Neuronal stem cell (in vitro differentiated cells): ENCODE results near the gene PCED1B.
A peak's percentile ranks its signal among the peaks of the same experiment; 100 is the strongest.

ENCODE experiments used
- DNase-seq: peaks from one replicate; pipeline ENCODE4 v3.0.0-alpha.2; 2013; ENCODE audit warnings: low spot score
- H2AFZ ChIP-seq: one replicate; pipeline ENCODE4 v1.6.1; 2013; ENCODE audit warnings: mild to moderate bottlenecking, low read length, inconsistent platforms
- H2AK5ac ChIP-seq: 2 replicates; pipeline ENCODE4 v1.6.1; 2013; ENCODE audit warnings: low read depth, mild to moderate bottlenecking, inconsistent platforms, low read length, moderate library complexity, mixed read lengths
- H2BK120ac ChIP-seq: 2 replicates; pipeline ENCODE4 v1.6.1; 2013; ENCODE audit warnings: low read depth, mild to moderate bottlenecking, inconsistent platforms, low read length, moderate library complexity, mixed read lengths
- H2BK12ac ChIP-seq: one replicate; pipeline ENCODE4 v1.6.1; 2013; ENCODE audit warnings: low read length, inconsistent platforms
- H2BK15ac ChIP-seq: 2 replicates; pipeline ENCODE4 v1.6.1; 2013; ENCODE audit warnings: mild to moderate bottlenecking, low read length, inconsistent platforms, mixed read lengths
- H2BK5ac ChIP-seq: one replicate; pipeline ENCODE4 v1.6.1; 2013; ENCODE audit warnings: inconsistent platforms, mild to moderate bottlenecking, low read length, moderate library complexity
- H3K14ac ChIP-seq: one replicate; pipeline ENCODE4 v1.6.1; 2013; ENCODE audit warnings: low read length, inconsistent platforms
- H3K18ac ChIP-seq: 2 replicates; pipeline ENCODE4 v1.6.1; 2013; ENCODE audit warnings: low read length, inconsistent platforms
- H3K23ac ChIP-seq: 2 replicates; pipeline ENCODE4 v1.6.1; 2013; ENCODE audit warnings: low read depth, mild to moderate bottlenecking, mixed read lengths, low read length, inconsistent platforms; ENCODE audit not compliant: poor library complexity
- H3K27ac ChIP-seq: replicated peaks from 3 replicates; pipeline ENCODE4 v1.5.1; 2013; ENCODE audit warnings: low read length, inconsistent platforms
- H3K27me3 ChIP-seq, 3 experiments: 2 replicates each; pipeline ENCODE4 v1.6.1; 2013; ENCODE audit warnings: low read length in 3 of 3, mild to moderate bottlenecking in 2 of 3, inconsistent platforms in 1 of 3, low read depth in 1 of 3, mixed read lengths in 1 of 3, moderate library complexity in 1 of 3; ENCODE audit not compliant: control insufficient read depth in 3 of 3, insufficient read depth in 3 of 3
- H3K36me3 ChIP-seq, 2 donors: replicated peaks in 1 of 2; 2 replicates each; pipeline ENCODE4 v1.6.1; 2013; ENCODE audit warnings: low read length in 2 of 2; ENCODE audit not compliant: control insufficient read depth in 2 of 2, insufficient read depth in 2 of 2
- H3K4ac ChIP-seq: 2 replicates; pipeline ENCODE4 v1.6.1; 2013; ENCODE audit warnings: inconsistent platforms, mild to moderate bottlenecking, low read length, moderate library complexity
- H3K4me1 ChIP-seq, 2 donors: 1 replicate in 1 of 2; 2 replicates in 1 of 2; pipeline ENCODE4 v1.6.1; 2013; ENCODE audit warnings: low read length in 2 of 2, low read depth in 1 of 2; ENCODE audit not compliant: control insufficient read depth in 2 of 2, insufficient read depth in 1 of 2
- H3K4me2 ChIP-seq: one replicate; pipeline ENCODE4 v1.6.1; 2013; ENCODE audit warnings: mild to moderate bottlenecking, low read length, inconsistent platforms; ENCODE audit not compliant: insufficient read depth, poor library complexity, severe bottlenecking
- H3K4me3 ChIP-seq, 2 donors: 2 replicates each; pipeline ENCODE4 v1.5.1; 2013; ENCODE audit warnings: low read length in 2 of 2, mild to moderate bottlenecking in 2 of 2, inconsistent platforms in 1 of 2, moderate library complexity in 1 of 2
- H3K79me1 ChIP-seq: one replicate; pipeline ENCODE4 v1.6.1; 2013; ENCODE audit warnings: low read depth, mild to moderate bottlenecking, inconsistent platforms, low read length, moderate library complexity
- H3K9ac ChIP-seq: one replicate; pipeline ENCODE4 v1.6.1; 2013; ENCODE audit warnings: mild to moderate bottlenecking, low read depth, low read length, inconsistent platforms; ENCODE audit not compliant: poor library complexity
- H3K9me3 ChIP-seq, 2 donors: replicated peaks in 1 of 2; 2 replicates each; pipeline versions ENCODE3 to v1.6.1; 2013; ENCODE audit warnings: low read length in 2 of 2, mild to moderate bottlenecking in 2 of 2, inconsistent platforms in 1 of 2, low read depth in 1 of 2, mixed read lengths in 1 of 2, moderate library complexity in 1 of 2; ENCODE audit not compliant: control insufficient read depth in 2 of 2, insufficient read depth in 1 of 2
- H4K8ac ChIP-seq: one replicate; pipeline ENCODE4 v1.6.1; 2013; ENCODE audit warnings: low read depth, mild to moderate bottlenecking, inconsistent platforms, low read length, moderate library complexity
- H4K91ac ChIP-seq: one replicate; pipeline ENCODE4 v1.6.1; 2013; ENCODE audit warnings: low read length, low read depth, mild to moderate bottlenecking, inconsistent platforms; ENCODE audit not compliant: poor library complexity
- WGBS, 2 donors: extraction: QIAGEN DNeasy Blood & Tissue Kit; methylation state at CpG; one replicate each; pipeline ENCODE4 v1.1.7; 2013; ENCODE audit warnings: missing lambda C conversion rate in 2 of 2, mixed read lengths in 1 of 2; ENCODE audit not compliant: insufficient read length in 2 of 2, insufficient replicate concordance in 1 of 2; ENCODE audit errors: extremely low coverage in 2 of 2; 5-methylcytosine and 5-hydroxymethylcytosine counted together

The PCED1B gene

DNA sequence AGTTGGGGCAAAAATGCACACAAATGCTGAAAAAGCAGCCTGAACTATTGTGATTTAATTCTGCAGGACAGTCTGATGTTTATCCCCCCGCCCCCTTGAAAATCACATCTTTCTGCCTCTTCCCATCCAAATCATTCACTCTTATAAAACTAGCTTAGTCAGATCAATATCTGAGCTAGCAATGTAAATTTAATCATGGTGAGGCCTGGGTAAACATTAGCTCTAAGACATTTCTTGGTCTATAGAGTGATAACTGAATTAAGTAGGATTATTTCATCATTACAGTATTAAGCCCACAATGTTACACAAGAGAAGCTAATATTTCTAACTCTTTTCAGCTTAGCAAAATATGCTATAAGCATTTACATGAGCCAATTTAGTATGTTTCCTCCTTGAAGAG, 9.1 kb upstream of the PCED1B start:
- H3K4me3 ChIP-seq, result no peak overlapping the region
- no peaks in the 10 kb centered on the region for H3K9me3 ChIP-seq
- H2AFZ ChIP-seq, result no peak overlapping the region
- no peak overlapping the region for H3K4ac ChIP-seq
- H3K4me2 ChIP-seq, result no peak overlapping the region
- H2BK120ac ChIP-seq, result no peak overlapping the region
- H4K91ac ChIP-seq, result no peak overlapping the region
- no peak overlapping the region for H2BK5ac ChIP-seq
- H4K8ac ChIP-seq, result no peak overlapping the region
- no peak overlapping the region for H3K14ac ChIP-seq
- no peak for DNase-seq
- H3K9ac ChIP-seq, result no peak overlapping the region
- no peaks in the 10 kb centered on the region for H3K36me3 ChIP-seq
- no peaks in the 10 kb centered on the region for H3K79me1 ChIP-seq
- no peak overlapping the region for H2BK15ac ChIP-seq
- H3K4me1 ChIP-seq, result peaks cover 0 to 7% of the 10 kb centered on the region in 2 donors
- no CpG with 5 or more reads among the region's 1 CpG for WGBS, 2 donors
- no peak overlapping the region for H3K18ac ChIP-seq
- H2AK5ac ChIP-seq, result no peak overlapping the region
- H2BK12ac ChIP-seq, result no peak overlapping the region
- H3K27ac ChIP-seq, result no peak overlapping the region
- H3K27me3 ChIP-seq, result no peaks in the 10 kb centered on the region
- H3K23ac ChIP-seq, result no peak overlapping the region

- H2BK12ac ChIP-seq, result no peak overlapping the region
- no peak overlapping the region for H2AFZ ChIP-seq
- no peak overlapping the region for H3K4ac ChIP-seq
- H3K79me1 ChIP-seq, result no peaks in the 10 kb centered on the region
- no peak overlapping the region for H3K4me3 ChIP-seq
- no peak overlapping the region for H4K91ac ChIP-seq
- no peak overlapping the region for H3K27ac ChIP-seq
- no peak overlapping the region for H2AK5ac ChIP-seq
- H3K27me3 ChIP-seq, result peaks cover 0 to 5% (median 0%) of the 10 kb centered on the region in 3 experiments
- WGBS, 2 donors, result no CpG with 5 or more reads among the region's 5 CpGs
- H4K8ac ChIP-seq, result no peak overlapping the region
- peak; percentile 35 for DNase-seq
- H3K14ac ChIP-seq, result no peak overlapping the region
- peaks cover 0 to 7% of the 10 kb centered on the region in 2 donors for H3K4me1 ChIP-seq
- no peak overlapping the region for H3K9ac ChIP-seq
- H2BK5ac ChIP-seq, result no peak overlapping the region
- no peak overlapping the region for H2BK15ac ChIP-seq
- no peak overlapping the region for H2BK120ac ChIP-seq
- no peaks in the 10 kb centered on the region for H3K36me3 ChIP-seq
- H3K9me3 ChIP-seq, result no peaks in the 10 kb centered on the region
- H3K18ac ChIP-seq, result no peak overlapping the region
- H3K23ac ChIP-seq, result no peak overlapping the region
- no peak overlapping the region for H3K4me2 ChIP-seq
Measured at GRCh38 chr12:47071241-47071852, 8.1 kb upstream of the PCED1B start.

DNA sequence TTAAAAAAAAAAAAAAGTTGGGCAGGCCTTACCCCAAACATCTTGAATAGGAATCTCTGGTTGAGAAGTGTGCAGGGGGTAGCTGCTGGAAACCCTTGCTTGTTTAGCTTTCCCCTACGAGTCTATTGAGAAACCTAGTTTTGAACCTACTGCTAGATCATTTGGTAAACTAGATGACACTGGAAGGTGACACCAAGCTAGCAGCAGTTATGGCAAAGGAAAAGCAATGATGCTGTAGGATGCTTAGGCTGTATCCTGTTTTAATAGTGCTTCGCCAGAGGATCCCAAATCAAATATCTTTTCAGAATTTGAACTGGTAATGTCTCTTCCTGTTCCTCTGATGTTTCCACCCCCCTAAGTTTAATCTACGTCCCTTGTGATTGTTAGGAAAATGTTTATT, 5.5 kb upstream of the PCED1B start:
- H4K91ac ChIP-seq, result no peak overlapping the region
- H3K4me1 ChIP-seq, result no peaks in the 10 kb centered on the region
- no peak overlapping the region for H2BK15ac ChIP-seq
- no peak overlapping the region for H3K4me2 ChIP-seq
- H2AK5ac ChIP-seq, result no peak overlapping the region
- no peaks in the 10 kb centered on the region for H3K9me3 ChIP-seq
- no peak overlapping the region for H3K14ac ChIP-seq
- H3K18ac ChIP-seq, result no peak overlapping the region
- no peaks in the 10 kb centered on the region for H3K36me3 ChIP-seq
- H3K9ac ChIP-seq, result no peak overlapping the region
- H2BK12ac ChIP-seq, result no peak overlapping the region
- H3K4me3 ChIP-seq, result no peak overlapping the region
- H3K27me3 ChIP-seq, result peaks cover 0 to 26% (median 10%) of the 10 kb centered on the region in 3 experiments
- H3K27ac ChIP-seq, result no peak overlapping the region
- no CpG with 5 or more reads among the region's 3 CpGs for WGBS, 2 donors
- no peak overlapping the region for H3K23ac ChIP-seq
- H3K4ac ChIP-seq, result no peak overlapping the region
- H3K79me1 ChIP-seq, result no peaks in the 10 kb centered on the region
- no peak for DNase-seq
- no peak overlapping the region for H2BK5ac ChIP-seq
- no peak overlapping the region for H4K8ac ChIP-seq
- no peak overlapping the region for H2BK120ac ChIP-seq
- no peak overlapping the region for H2AFZ ChIP-seq

DNA sequence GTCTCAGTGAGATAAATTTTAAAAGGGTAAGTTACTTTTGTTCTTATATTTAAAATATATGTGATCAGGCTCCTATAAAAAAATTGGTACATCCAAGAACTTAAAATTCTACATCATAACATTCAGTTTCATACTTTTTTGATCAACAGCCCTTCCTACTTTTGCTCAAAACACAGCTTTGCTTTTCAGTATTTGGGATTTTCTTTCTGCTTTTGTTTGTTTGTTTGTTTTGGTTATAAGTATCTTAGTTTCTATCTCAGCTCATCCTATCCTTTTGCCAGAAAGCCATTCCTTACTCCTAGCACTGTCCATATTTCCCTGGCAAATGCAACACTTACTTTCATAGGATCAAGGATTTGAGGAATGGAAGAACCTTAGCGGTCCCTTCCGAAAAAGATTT, 4.7 kb upstream of the PCED1B start:
- WGBS, 2 donors, result no CpG with 5 or more reads among the region's 2 CpGs
- H3K18ac ChIP-seq, result no peak overlapping the region
- peaks cover 0 to 33% (median 14%) of the 10 kb centered on the region in 3 experiments for H3K27me3 ChIP-seq
- H2BK120ac ChIP-seq, result no peak overlapping the region
- no peak overlapping the region for H2AK5ac ChIP-seq
- H3K27ac ChIP-seq, result no peak overlapping the region
- H3K36me3 ChIP-seq, result no peaks in the 10 kb centered on the region
- no peak overlapping the region for H3K4ac ChIP-seq
- no peak overlapping the region for H4K8ac ChIP-seq
- H4K91ac ChIP-seq, result no peak overlapping the region
- H3K14ac ChIP-seq, result no peak overlapping the region
- H2BK5ac ChIP-seq, result no peak overlapping the region
- H3K79me1 ChIP-seq, result no peaks in the 10 kb centered on the region
- no peak overlapping the region for H3K9ac ChIP-seq
- H2BK12ac ChIP-seq, result no peak overlapping the region
- no peak overlapping the region for H3K4me3 ChIP-seq
- H3K9me3 ChIP-seq, result no peaks in the 10 kb centered on the region
- H2AFZ ChIP-seq, result no peak overlapping the region
- H3K4me1 ChIP-seq, result peaks cover 0 to 2% of the 10 kb centered on the region in 2 donors
- no peak overlapping the region for H2BK15ac ChIP-seq
- DNase-seq, result no peak
- no peak overlapping the region for H3K23ac ChIP-seq
- H3K4me2 ChIP-seq, result no peak overlapping the region
